NB4 (cell line): ENCODE data around the gene HMGCL.
"Not testable (repeated sequence)": the region's sequence is repeated elsewhere in the genome, so short reads cannot be mapped to it uniquely, and the experiment has no call there.

Source experiments
- DNase-seq: peaks from one replicate; pipeline ENCODE4 v3.0.0; 2010; ENCODE audit warnings: low read depth
- H3K4me3 ChIP-seq: one replicate; pipeline ENCODE4 v1.5.1; 2011; ENCODE audit warnings: mild to moderate bottlenecking, low read depth, low read length, moderate library complexity
- MYC ChIP-seq: IDR thresholded peaks from 2 replicates; pipeline ENCODE4 v1.6.1; 2011; ENCODE audit warnings: low read depth, low read length
- POLR2A ChIP-seq: IDR thresholded peaks from 2 replicates; pipeline ENCODE4 v1.6.1; 2011; ENCODE audit warnings: mild to moderate bottlenecking; ENCODE audit not compliant: insufficient read length; ENCODE audit errors: extremely low read depth
- TF ChIP-seq, protein P1 (sequence below): IDR thresholded peaks from one replicate; pipeline ENCODE4 v1.5.1; 2012; ENCODE audit warnings: low read depth, low read length
- TF ChIP-seq, protein P2 (sequence below): IDR thresholded peaks from 2 replicates; pipeline ENCODE4 v1.6.1; 2011; ENCODE audit warnings: low read depth, low read length

The HMGCL gene

DNA sequence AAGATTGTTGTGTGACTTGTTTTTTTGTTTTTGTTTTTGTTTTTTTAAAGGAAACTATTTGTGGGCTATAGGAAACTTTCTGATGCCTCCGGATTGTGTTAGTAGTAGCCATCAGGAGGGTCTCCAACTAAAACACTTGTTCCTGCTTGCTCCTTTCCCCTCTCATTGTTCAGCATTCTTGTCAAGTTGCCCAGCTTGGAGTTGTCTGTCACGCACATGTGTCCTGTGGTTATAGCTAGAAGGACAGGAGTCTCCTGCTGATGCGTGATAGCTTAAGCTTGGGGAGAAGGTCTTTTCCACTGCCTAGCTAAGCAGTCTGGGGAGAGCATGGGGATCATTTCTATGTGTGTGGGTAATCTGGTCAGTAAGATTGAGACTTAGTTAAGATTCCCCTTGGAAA lies 37.5 kb downstream of the HMGCL start:
- no peak overlapping the region for H3K4me3 ChIP-seq
- no peak for TF ChIP-seq POLR2A
- TF ChIP-seq, protein P1, sequence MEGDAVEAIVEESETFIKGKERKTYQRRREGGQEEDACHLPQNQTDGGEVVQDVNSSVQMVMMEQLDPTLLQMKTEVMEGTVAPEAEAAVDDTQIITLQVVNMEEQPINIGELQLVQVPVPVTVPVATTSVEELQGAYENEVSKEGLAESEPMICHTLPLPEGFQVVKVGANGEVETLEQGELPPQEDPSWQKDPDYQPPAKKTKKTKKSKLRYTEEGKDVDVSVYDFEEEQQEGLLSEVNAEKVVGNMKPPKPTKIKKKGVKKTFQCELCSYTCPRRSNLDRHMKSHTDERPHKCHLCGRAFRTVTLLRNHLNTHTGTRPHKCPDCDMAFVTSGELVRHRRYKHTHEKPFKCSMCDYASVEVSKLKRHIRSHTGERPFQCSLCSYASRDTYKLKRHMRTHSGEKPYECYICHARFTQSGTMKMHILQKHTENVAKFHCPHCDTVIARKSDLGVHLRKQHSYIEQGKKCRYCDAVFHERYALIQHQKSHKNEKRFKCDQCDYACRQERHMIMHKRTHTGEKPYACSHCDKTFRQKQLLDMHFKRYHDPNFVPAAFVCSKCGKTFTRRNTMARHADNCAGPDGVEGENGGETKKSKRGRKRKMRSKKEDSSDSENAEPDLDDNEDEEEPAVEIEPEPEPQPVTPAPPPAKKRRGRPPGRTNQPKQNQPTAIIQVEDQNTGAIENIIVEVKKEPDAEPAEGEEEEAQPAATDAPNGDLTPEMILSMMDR: no peak
- TF ChIP-seq, protein P2, sequence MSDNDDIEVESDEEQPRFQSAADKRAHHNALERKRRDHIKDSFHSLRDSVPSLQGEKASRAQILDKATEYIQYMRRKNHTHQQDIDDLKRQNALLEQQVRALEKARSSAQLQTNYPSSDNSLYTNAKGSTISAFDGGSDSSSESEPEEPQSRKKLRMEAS: no peak
- no peak for TF ChIP-seq MYC
- no peak for DNase-seq

DNA sequence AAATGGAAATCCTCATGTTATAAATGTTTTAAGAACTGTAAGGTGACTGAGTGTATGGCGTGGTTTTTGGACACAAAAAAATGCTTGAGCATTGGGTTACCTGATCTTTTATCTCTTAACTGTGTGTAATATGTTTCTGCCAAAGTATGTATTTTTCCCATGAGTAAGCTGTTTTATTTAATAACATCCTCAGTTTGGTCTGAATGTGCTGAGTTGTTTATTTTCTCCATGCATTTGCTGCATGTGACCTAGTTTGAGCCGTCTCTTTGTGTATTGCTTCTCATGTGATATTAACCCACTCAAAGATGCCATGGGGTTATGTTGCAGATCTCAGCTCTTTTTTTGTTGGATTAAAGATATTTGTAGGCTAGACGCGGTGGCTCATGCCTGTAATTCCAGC lies 40.4 kb downstream of the HMGCL start:
- TF ChIP-seq, protein P2: no peak
- TF ChIP-seq MYC (no peak), POLR2A (no peak)
- TF ChIP-seq, protein P1: no peak
- no peak for DNase-seq
- H3K4me3 ChIP-seq: no peak overlapping the region

DNA sequence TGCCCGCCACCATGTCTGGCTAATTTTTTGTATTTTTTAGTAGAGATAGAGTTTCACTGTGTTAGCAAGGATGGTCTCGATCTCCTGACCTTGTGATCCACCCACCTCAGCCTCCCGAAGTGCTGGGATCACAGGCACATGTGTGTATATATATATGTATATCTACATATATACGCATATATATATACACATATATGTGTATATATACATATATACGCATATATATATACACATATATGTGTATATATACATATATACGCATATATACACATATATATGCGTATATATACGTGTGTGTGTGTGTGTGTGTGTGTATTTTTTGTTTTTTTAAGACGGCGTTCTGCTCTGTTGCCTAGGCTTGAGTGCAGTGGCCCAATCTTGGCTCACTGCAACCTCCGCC lies 42.1 kb downstream of the HMGCL start:
- H3K4me3 ChIP-seq, DNase-seq: not testable (repeated sequence)

DNA sequence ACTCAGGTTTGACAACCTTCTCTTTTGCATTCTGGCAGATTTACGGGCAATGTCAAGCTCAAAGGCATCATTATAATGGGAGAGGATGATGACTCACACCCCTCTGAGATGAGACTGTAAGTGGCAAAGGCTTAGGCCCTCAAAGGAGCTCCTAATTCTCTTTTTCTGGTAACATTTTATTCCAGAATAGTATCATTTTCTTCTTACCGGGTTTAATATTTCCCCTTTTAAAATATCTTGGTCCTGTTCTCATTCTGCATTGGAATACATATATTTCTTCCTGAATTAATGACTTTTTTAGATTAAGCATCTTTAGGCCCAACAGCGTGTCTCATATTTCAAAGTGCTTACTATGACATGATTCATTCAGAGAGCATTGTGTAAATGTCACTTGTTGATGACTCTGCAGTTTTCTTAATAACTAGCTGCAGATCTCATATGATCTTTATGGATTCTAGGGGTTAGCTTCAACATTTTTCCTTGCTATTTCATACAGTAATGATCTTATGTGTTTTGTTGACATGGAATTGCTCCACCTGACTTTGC lies 45.3 kb downstream of the HMGCL start:
- no peak for TF ChIP-seq POLR2A
- TF ChIP-seq, protein P1: no peak
- TF ChIP-seq MYC: no peak
- TF ChIP-seq, protein P2: no peak
- peak overlapping the region; percentile 94 for H3K4me3 ChIP-seq
- no peak for DNase-seq

DNA sequence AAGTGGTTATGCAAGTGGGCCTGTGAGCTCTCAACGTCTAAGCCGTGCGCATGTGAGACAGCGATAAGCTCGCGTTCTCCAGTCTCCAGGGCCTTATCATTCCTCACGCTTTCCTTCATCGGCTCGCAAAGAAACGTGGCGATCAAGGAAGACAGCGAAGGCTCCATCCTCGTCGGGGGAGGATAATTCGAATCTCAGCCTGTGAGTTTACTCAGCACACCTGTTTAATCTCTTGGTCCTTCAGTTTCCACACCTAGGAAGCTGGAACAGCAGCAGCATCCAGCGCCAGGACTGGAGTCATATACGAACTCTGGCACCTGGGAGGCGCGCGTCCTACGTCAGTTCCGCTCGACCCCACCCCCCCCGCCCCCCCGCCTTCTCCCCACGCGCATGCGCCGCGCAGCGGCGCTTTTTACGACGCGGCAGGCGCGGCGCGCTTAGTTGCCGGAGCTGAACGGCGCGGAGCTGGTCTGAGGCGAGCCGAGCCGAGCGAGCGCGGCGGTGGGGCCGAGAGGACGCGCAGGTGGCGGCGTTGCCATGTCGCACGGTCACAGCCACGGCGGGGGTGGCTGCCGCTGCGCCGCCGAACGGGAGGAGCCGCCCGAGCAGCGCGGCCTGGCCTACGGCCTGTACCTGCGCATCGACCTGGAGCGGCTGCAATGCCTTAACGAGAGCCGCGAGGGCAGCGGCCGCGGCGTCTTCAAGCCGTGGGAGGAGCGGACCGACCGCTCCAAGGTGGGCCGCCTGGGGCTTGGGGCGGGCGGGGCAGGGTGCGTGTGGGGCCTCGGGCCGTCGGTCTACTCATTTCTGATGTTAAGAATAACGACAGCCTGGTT lies 47.0 kb downstream of the HMGCL start, which contains the start of gene PITHD1:
Gene PITHD1 (plus strand): TSS at position 440 of the 836 bp plus-strand sequence. CDS start 98 bp downstream, at position 538.
- H3K4me3 ChIP-seq: peak within 1 kb of the TSS; percentile 94
- DNase-seq: peak; percentile 86
- TF ChIP-seq POLR2A (peak; percentile 81), MYC (peak; percentile 78)
- TF ChIP-seq, protein P1: no peak
- TF ChIP-seq, protein P2: peak; percentile 73

DNA sequence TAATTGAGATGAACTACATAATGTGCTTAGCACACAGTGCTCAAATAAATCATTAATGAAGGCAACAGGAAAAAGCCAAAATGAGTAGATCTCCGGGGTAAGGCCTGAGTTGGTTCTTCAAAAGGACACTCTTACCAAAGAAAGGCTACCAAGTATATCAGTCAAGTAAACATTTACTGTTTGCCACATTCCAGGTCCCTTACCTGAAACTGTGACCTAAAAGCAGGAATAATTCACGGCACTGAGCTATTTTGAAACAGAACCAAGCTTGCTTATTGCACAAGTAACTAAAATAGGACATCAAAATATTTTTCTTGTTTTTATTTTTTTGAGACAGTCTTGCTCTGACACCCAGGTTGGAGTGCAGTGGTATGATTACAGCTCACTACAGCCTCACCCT lies 49.0 kb downstream of the HMGCL start:
- H3K4me3 ChIP-seq: no peak overlapping the region
- DNase-seq: no peak
- no peak for TF ChIP-seq MYC
- no peak for TF ChIP-seq POLR2A
- TF ChIP-seq, protein P2: no peak
- TF ChIP-seq, protein P1: no peak
